CD14-positive monocyte (primary cell): ENCODE results near the gene FGGY. TPM values are rescaled to one million over a fixed set of nuclear protein-coding genes. Genes with fewer than 3 reads are reported as not detected.

Source experiments
- DNase-seq, 3 donors: peaks; one replicate each; pipeline ENCODE4 v3.0.0-alpha.2; 2011 to 2022
- H2AFZ ChIP-seq: 2 replicates; pipeline ENCODE4 v1.6.0; 2012; ENCODE audit warnings: mild to moderate bottlenecking, low read depth, low read length, inconsistent platforms; ENCODE audit not compliant: insufficient read depth, poor library complexity, severe bottlenecking
- H3K27ac ChIP-seq, 2 donors: 1 replicate in 1 of 2; 2 replicates in 1 of 2; pipeline ENCODE4 v1.5.1; 2012 to 2013; ENCODE audit warnings: low read length in 2 of 2, control low read depth in 1 of 2, inconsistent platforms in 1 of 2, low read depth in 1 of 2, mild to moderate bottlenecking in 1 of 2
- H3K27me3 ChIP-seq, 2 donors: one replicate each; pipeline versions ENCODE4 v1.6.0 to v1.6.1; 2011 to 2013; ENCODE audit warnings: low read length in 2 of 2; ENCODE audit not compliant: control insufficient read depth in 2 of 2, insufficient read depth in 2 of 2
- H3K36me3 ChIP-seq, 2 donors: replicated peaks in 1 of 2; 1 replicate in 1 of 2; 2 replicates in 1 of 2; pipeline versions ENCODE4 v1.5.1 to v1.6.1; 2012 to 2013; ENCODE audit warnings: low read length in 2 of 2, control low read depth in 1 of 2, inconsistent platforms in 1 of 2, mild to moderate bottlenecking in 1 of 2; ENCODE audit not compliant: insufficient read depth in 2 of 2, control insufficient read depth in 1 of 2
- H3K4me1 ChIP-seq, 2 donors: 1 replicate in 1 of 2; 2 replicates in 1 of 2; pipeline versions ENCODE4 v1.5.1 to v1.6.1; 2012 to 2013; ENCODE audit warnings: low read length in 2 of 2, control low read depth in 1 of 2, inconsistent platforms in 1 of 2, mild to moderate bottlenecking in 1 of 2, moderate library complexity in 1 of 2; ENCODE audit not compliant: insufficient read depth in 2 of 2, control insufficient read depth in 1 of 2
- H3K4me2 ChIP-seq: replicated peaks from 2 replicates; pipeline ENCODE3; 2012; ENCODE audit warnings: low read length, moderate library complexity, mild to moderate bottlenecking; ENCODE audit not compliant: poor library complexity, severe bottlenecking; ENCODE audit errors: extremely low read depth
- H3K4me3 ChIP-seq, 3 experiments: fragments of 200-600 bp in 1 of 3; sonication (generic) in 1 of 3; replicated peaks in 1 of 3; 1 replicate in 2 of 3; 2 replicates in 1 of 3; pipeline ENCODE4 v1.5.1; 2011 to 2013; ENCODE audit warnings: low read length in 3 of 3, mild to moderate bottlenecking in 3 of 3, control low read depth in 2 of 3, low read depth in 2 of 3, inconsistent platforms in 1 of 3, moderate library complexity in 1 of 3
- H3K79me2 ChIP-seq: 2 replicates; pipeline ENCODE4 v1.6.0; 2012; ENCODE audit warnings: mild to moderate bottlenecking, control low read depth, inconsistent platforms, low read length, moderate library complexity; ENCODE audit not compliant: insufficient read depth
- H3K9ac ChIP-seq: 2 replicates; pipeline ENCODE4 v1.6.0; 2017; ENCODE audit warnings: low read length, mild to moderate bottlenecking; ENCODE audit not compliant: insufficient read depth, poor library complexity, severe bottlenecking
- H3K9me3 ChIP-seq, 2 donors: replicated peaks in 1 of 2; 1 replicate in 1 of 2; 2 replicates in 1 of 2; pipeline versions ENCODE4 v1.5.1 to v1.6.1; 2012 to 2013; ENCODE audit warnings: low read length in 2 of 2, control low read depth in 1 of 2; ENCODE audit not compliant: control insufficient read depth in 1 of 2, insufficient read depth in 1 of 2
- H4K20me1 ChIP-seq: 2 replicates; pipeline ENCODE4 v1.6.0; 2012; ENCODE audit warnings: mild to moderate bottlenecking, low read length, control low read depth, moderate library complexity; ENCODE audit not compliant: insufficient read depth
- H3K27ac Mint-ChIP-seq, 7 donors: one replicate each; pipeline ENCODE4 v1.8.0; 2020; ENCODE audit warnings: mild to moderate bottlenecking in 7 of 7, mixed read lengths in 7 of 7, moderate library complexity in 6 of 7, inconsistent platforms in 2 of 7
- H3K27me3 Mint-ChIP-seq, 3 donors: one replicate each; pipeline ENCODE4 v1.8.0; 2021 to 2022; ENCODE audit warnings: low read depth in 3 of 3, mild to moderate bottlenecking in 3 of 3, mixed read lengths in 3 of 3, moderate library complexity in 3 of 3, inconsistent platforms in 1 of 3
- H3K36me3 Mint-ChIP-seq, 2 donors: one replicate each; pipeline ENCODE4 v1.8.0; 2020; ENCODE audit warnings: mixed read lengths in 2 of 2, inconsistent platforms in 1 of 2, mild to moderate bottlenecking in 1 of 2
- H3K4me1 Mint-ChIP-seq: one replicate; pipeline ENCODE4 v1.8.0; 2020; ENCODE audit warnings: mild to moderate bottlenecking, mixed read lengths
- H3K4me3 Mint-ChIP-seq, 2 donors: one replicate each; pipeline ENCODE4 v1.8.0; 2020; ENCODE audit warnings: mild to moderate bottlenecking in 2 of 2, mixed read lengths in 2 of 2, moderate library complexity in 1 of 2
- H3K9me3 Mint-ChIP-seq, 7 donors: one replicate each; pipeline ENCODE4 v1.8.0; 2020 to 2022; ENCODE audit warnings: mixed read lengths in 7 of 7, mild to moderate bottlenecking in 6 of 7, moderate library complexity in 6 of 7, inconsistent platforms in 2 of 7
- CTCF ChIP-seq: fragments of 200-600 bp; IDR thresholded peaks from one replicate; pipeline ENCODE4 v1.8.0; 2022; ENCODE audit warnings: antibody characterized with exemption, mild to moderate bottlenecking
- whole genome bisulfite sequencing: methylation state at CpG from one replicate; pipeline ENCODE4 v1.1.5; 2013; ENCODE audit warnings: missing lambda C conversion rate; ENCODE audit not compliant: insufficient coverage; 5-methylcytosine and 5-hydroxymethylcytosine counted together
- intact Hi-C, 2 donors: fragments of 100-400 bp; cut with micrococcal nuclease; formaldehyde crosslinking; loops; one replicate each; pipeline versions ENCODE4 v1.15.0 to v1.15.1; 2023
- polyA plus RNA-seq, 3 donors: library from polyadenylated mRNA; depleted of rRNA in 1 of 3; unstranded in 2 of 3; stranded (reverse) in 1 of 3; fragments of 300-500 nt in 2 of 3; fragments of >200 nt in 1 of 3; fragmentation: Illumina TruSeq in 2 of 3; gene quantifications; 1 replicate in 2 of 3; 2 replicates in 1 of 3; pipeline ENCODE4 v1.2.3, GENCODE V29; 2012 to 2021

FGGY gene
- polyA plus RNA-seq, 3 donors = 2.3 to 4.3 (median 2.9) TPM

DNA sequence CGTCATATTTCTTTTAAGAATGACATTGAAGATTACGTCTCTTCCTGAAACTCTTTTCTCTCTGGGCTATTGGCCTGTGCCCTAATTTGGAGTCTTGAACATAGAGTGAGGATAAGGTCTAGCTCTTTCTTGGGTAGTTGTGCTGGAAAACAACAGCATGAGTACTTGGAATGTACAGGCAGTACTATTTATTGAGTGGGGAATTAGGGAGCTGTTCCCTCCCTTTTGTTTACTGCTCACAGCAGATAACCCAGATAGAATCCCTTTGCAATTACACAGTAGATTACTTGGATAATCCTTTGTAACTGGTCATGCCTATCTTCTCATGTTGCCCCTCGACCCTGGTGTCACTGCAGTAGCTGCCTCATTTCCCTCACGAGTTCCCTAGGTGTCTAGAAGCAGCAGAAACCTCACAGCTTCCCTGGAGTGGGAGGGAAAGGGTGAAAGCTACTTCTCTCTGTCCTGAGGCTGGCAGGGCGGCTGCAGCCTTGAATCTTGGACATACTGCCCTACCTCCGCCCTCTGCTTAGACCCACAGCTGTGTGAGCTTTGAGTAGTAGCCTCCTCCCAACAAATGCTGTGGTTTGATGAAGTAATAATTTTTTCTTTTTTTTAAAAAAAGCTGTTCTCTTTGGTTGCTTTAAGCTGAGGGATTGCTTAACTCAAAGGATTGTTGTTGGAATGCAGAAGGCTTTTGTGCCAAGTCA lies 70.6 kb downstream of the FGGY start:
- peak overlapping the region; percentile 19 to 62 for H3K27ac ChIP-seq
- intact Hi-C loops = no loop called here
- Mint-ChIP-seq H3K27ac (peak overlapping the region; percentile 70 to 91 (median 87)), H3K4me3 (peak overlapping the region in 1 of 2 donors; percentile 68), H3K27me3 (peaks cover 0 to 1% (median 0%) of the 10 kb centered on the region in 3 donors), H3K9me3 (peaks cover 0 to 2% (median 0%) of the 10 kb centered on the region in 7 donors), H3K36me3 (peaks cover 7 to 8% of the 10 kb centered on the region in 2 donors), H3K4me1 (peaks cover 29% of the 10 kb centered on the region)
- no peaks in the 10 kb centered on the region for H4K20me1 ChIP-seq
- no peak for TF ChIP-seq CTCF
- no peaks in the 10 kb centered on the region for H3K27me3 ChIP-seq
- no peaks in the 10 kb centered on the region for H3K9me3 ChIP-seq
- H3K4me1 ChIP-seq = peaks cover 22 to 23% of the 10 kb centered on the region in 2 donors
- H3K79me2 ChIP-seq = no peaks in the 10 kb centered on the region
- H2AFZ ChIP-seq = peak overlapping the region; percentile 25
- DNase-seq = peak; percentile 41 to 58 (median 46)
- H3K4me2 ChIP-seq = peak overlapping the region; percentile 49
- WGBS = 83% methylated on average over 1 of the region's 6 CpGs
- H3K9ac ChIP-seq = peak overlapping the region; percentile 22
- peak overlapping the region in 1 of 3 experiments; percentile 33 for H3K4me3 ChIP-seq
- H3K36me3 ChIP-seq = no peaks in the 10 kb centered on the region

- H3K27ac Mint-ChIP-seq = peak overlapping the region; percentile 48 to 91 (median 87)
Observed at GRCh38 chr1:59368008-59368670, 71.2 kb downstream of the FGGY start.

More at GRCh38 chr1:59368008-59368670, 71.2 kb downstream of the FGGY start:
- peaks cover 29% of the 10 kb centered on the region for H3K4me1 Mint-ChIP-seq
- Histone ChIP-seq H3K4me2 (peak overlapping the region; percentile 49), H3K9ac (no peak overlapping the region), H3K36me3 (no peaks in the 10 kb centered on the region), H4K20me1 (no peaks in the 10 kb centered on the region), H3K79me2 (no peaks in the 10 kb centered on the region), H3K27me3 (no peaks in the 10 kb centered on the region), H3K4me3 (peak overlapping the region in 1 of 3 experiments; percentile 10), H3K27ac (peak overlapping the region in 1 of 2 donors; percentile 62), H3K4me1 (peaks cover 22 to 23% of the 10 kb centered on the region in 2 donors), H2AFZ (peak overlapping the region; percentile 25), H3K9me3 (no peaks in the 10 kb centered on the region)
- peaks cover 0 to 2% (median 0%) of the 10 kb centered on the region in 7 donors for H3K9me3 Mint-ChIP-seq
- H3K27me3 Mint-ChIP-seq = peaks cover 0 to 1% (median 0%) of the 10 kb centered on the region in 3 donors
- DNase-seq = no peak
- peak overlapping the region in 1 of 2 donors; percentile 68 for H3K4me3 Mint-ChIP-seq
- intact Hi-C loops = no loop called here
- WGBS = no CpG with 5 or more reads among the region's 5 CpGs
- TF ChIP-seq CTCF = no peak
- H3K36me3 Mint-ChIP-seq = peaks cover 7 to 8% of the 10 kb centered on the region in 2 donors
